ENCODE results near the gene ZNF513.

Gene ZNF513

GRCh38 chr2:27379836-27380625, 503 bp downstream of the ZNF513 start:
- no peak for DNase-seq

DNA sequence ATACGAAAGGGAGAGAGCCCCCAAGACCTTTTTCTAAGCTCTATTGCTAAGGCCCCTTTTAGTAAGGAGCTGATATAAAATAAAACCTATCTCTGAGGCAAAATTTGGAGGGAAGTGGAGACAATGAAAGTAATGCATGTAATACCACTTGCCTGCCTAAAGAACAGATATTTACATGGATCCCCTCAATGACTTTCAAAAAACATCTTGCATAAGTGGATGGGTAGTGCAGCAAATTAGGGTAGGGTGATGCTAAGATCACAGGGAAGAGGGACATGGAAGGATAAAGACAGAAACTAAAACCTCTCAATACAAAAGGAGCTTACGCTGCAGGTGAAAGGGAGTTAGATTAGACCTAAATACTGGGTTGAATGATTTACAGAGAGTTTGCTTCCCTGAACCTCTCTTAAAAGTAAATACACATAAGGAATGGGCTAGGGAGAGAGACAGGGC, 1.1 kb downstream of the ZNF513 start:
- DNase-seq = no peak

DNA sequence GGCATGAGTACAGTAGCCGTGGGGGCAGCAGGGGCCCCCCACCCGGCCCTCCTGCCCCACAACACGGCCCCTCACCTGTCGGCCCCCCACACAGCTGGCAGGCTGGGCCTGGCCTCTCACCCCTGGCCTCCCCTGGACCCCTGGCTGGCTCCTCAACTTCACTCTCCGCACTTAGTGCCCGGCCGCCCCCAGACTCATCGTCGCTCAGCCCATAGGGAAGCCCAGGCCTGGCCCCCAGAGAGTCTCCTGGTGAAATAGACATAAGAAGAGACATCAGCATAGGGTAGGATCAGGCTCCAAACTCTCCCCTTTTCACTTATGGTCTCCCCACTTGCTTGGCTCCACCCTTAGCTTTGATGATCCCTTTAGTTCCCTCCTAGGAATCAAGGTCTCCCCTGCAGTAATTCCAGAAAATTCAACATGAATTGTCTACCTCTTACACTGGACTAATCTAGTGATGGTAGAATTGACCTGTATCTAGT, 1.7 kb downstream of the ZNF513 start:
- no peak for DNase-seq

DNA sequence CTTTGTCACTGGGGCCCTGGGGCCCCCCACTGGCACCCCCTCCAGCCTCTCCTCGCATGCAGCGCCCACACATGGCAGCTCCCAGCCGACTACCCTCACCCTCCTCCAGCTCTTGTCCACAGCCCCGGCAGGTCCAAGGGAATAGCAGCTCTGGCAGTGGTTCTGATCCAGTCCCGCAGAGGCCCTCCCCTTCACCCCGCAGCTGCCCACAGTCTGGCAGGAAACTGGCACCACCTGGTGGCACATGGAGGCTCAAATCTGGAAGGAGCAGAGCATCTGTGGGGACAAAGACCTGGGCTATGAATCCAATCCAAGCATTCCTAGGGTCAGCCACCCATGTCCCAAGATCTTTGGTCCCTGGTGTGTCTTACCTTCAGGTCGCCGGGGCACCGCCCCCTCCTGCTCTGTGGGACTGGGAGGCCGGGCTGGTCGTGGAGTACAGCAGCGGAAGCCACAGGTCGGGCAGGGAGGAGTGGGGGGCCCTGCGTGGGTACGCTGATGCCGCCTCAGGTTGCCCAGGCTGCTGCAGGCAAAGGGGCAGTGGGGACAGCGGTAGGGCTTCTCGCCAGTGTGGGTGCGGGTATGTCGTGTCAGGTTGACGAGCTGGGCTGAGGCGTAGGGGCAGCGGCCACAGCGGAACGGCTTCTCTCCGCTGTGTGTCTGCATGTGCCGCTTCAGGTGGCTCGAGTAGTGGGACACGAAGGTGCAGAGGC, 2.3 kb downstream of the ZNF513 start:
- peak; percentile 16 for DNase-seq

DNA sequence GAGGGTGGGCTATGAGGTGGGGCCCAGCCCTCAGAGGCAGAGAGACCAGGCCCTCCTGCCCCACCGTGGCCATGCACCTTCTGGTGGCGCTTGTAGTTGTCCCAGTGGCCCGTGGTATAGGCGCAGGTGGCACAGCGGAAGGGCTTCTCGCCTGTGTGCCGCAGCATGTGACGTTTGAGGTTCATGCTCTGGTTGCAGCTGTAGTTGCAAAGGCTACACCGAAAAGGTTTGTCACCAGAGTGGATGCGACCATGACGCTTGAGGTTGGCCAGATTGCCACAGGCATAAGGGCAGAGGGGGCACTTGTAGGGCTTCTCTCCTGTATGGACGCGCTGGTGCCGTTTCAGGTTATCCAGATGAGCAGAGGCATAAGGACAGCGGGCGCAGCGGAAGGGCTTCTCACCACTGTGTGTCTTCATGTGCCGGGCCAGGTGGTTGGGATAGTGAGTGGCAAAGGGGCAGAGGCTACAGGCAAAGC, 2.9 kb downstream of the ZNF513 start:
- no peak for DNase-seq

GRCh38 chr2:27376866-27377617, 3.5 kb downstream of the ZNF513 start:
- DNase-seq = no peak

GRCh38 chr2:27376151-27376865, 4.2 kb downstream of the ZNF513 start:
- DNase-seq = no peak

- no peak for DNase-seq
These were observed 4.9 kb downstream of the ZNF513 start for GRCh38 chr2:27375513-27376099.

DNA sequence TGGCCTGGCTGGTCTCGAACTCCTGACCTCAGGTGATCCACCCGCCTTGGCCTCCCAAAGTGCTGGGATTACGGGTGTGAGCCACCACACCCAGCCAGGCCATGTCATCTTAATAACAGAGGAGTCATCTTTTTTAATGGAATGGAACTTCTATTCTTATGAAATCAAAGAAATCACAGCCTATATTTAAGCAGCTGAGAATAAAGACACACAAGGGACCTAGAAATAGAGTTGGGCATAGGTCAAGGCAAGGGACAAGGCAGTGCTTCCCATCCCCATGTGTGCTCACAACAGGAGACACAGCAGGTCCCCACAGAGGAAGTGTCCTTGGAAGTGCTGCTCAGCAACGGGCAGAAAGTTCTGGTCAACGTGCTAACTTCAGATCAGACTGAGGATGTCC, 7.0 kb downstream of the ZNF513 start:
- no peak for DNase-seq

- no peak for DNase-seq
These were observed 7.6 kb downstream of the ZNF513 start for GRCh38 chr2:27372937-27373336.

DNA sequence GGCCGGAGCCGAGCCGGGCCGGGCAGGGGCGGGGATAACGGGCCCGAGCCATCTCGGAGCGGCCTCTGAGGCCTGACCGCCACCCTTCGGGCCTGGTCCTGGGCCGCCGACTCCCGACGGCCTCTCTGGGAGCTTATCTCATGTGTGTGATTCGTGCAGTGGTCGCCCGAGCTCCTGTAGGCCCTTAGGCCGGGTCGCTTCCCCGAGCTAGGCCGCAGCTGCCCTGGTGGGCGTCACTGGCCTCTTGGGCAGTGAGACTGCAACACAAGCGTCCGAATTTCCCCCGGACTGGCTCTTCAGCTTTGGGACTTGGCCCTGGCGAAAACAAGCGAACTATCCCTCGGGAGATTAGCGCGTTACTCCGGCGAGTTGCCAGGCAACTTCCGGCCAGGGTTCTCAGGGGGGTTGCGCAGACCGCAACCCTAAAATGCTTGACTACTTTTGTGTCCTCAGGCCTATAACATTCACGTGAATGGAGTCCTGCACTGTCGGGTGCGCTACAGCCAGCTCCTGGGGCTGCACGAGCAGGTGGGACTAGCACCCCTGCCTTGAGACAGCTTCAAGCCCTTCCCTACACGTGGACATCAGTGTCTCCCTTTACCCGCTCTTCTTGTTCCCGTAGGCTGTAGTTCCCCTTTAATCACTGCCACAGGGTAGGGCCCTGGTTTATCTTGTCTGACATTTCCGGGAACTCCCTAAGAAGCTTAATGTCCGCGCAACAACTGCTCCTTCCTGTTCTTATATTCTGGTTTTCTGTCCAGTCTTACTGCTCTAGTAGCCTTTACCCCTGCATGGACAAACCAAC, 9.5 kb downstream of the ZNF513 start:
- DNase-seq = peak; percentile 26

DNA sequence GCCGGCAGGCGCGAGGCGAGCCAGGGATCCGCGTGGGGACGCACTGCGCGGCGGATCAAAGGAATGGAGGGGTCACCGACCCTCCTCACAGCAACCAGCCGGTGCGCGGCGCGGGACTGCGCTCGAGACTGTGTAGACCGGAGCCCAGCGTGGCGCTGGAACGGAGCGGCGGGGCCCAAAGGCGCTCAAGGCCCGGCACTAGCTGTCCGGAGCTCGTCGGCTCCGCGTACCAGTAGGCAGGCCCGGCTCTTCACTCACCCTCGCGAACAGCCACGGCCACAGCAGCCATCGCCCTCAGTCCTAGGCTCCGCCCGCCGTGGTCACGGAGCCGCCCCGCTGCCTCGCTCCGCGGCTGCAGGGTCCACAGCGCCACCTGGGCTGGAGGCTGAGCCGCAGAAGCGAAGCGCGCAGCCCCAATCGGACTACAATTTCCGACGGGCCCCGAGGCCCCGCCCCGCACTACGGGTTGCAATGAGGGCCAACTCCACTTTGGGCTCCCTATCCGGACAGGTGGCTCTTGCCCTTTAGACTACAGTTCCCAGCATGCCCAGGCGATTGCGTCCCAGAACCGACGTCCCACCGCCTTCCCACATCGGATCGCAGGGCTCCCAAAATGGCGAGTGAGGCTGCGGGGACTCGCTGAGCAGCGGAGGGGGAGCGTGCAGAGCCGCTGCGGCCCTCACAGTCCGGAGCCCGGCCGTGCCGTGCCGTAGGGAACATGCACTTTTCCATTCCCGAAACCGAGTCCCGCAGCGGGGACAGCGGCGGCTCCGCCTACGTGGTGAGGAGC, 10.3 kb downstream of the ZNF513 start, which contains the start of the genes EIF2B4 and SNX17:
Gene EIF2B4, minus strand, starts transcription at position 313 of the 790 bp plus-strand sequence. Its CDS starts 24 bp downstream, at position 289.
Gene SNX17, plus strand, starts transcription at position 591 of the 790 bp plus-strand sequence. Its CDS starts 128 bp downstream, at position 719.
- DNase-seq = peak; percentile 99

DNA sequence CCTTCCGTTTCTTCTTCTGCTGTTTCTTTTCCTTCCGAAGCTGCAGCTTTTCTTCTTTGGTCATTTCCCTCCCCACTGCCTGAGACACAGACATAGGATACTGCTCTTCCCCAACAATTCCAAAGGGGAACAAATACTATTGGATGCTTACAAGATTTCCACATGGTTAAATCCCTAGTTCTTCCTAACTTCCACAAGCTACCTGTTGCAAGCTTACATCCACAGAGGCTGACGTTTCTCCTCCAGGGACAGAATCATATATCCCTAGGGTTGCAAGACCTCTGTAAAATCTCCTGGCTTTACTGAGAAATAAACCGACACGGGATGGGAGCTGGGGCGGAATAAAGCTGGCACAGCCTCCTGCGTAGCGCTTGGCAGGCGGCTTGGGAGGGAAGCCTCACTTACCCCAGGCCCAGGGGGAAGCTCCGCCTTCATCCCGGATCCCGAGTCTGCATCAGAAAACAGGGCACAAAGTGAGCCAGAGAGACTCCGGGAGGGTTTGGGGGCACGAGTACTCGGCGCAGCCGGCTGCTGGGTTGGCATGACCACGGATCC, 11.0 kb downstream of the ZNF513 start:
- DNase-seq = no peak

DNA sequence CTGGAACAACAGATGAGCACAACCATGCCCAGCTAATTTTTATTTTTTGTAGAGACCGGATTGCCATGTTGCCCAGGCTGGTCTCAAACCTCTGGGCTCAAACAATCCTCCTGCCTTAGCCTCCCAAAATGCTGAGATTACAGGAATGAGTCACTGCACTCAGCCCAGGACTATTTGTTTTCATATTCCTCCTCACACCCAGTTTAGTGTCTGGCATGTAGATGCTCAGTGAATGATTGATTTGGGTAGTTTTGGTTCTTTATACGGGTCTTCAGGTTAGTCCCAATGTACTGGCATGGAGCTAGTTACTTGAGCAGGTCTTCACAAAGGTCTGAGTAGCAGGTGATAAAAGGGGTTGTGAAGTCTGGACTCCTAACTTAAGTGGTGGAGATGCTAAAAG, 16.6 kb downstream of the ZNF513 start:
- no peak for DNase-seq

GRCh38 chr2:27362678-27363420, 17.7 kb downstream of the ZNF513 start:
- DNase-seq = no peak

- peak; percentile 90 for DNase-seq
These were observed 24.0 kb downstream of the ZNF513 start, which contains the start of gene GTF3C2 for GRCh38 chr2:27356382-27357181. Gene GTF3C2 (minus strand): TSS chr2:27356764. CDS start chr2:27343554, 13,210 bp downstream.

DNA sequence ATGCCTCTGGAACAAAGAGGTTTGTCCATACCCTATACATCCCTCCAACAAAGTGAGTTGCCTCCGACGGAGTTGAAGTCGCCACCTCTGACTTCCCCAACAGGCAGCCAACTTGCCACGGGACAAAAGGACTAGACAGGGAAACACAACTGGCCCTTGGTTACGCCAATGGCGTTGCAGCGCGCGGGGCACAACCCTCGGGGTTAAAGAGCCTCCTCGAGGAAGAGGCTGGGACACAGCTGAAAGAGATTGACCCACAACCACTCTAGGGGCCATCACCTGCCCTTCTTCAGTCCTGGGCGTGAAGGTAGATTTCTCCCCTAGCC, 24.5 kb downstream of the ZNF513 start:
- DNase-seq = no peak

DNA sequence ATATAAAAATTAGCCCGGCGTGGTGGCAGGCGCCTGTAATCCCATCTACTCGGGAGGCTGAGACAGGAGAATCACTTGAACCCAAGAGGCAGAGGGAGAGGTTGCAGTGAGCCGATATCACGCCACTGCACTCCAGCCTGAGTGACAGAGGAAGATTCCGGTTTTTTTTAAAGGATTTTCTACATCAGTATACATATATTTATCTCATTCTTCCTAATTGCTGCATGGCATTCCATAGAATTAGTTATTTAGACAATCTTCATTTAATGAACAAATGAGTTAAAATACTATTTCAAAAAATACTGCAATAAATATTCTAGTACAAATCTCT, 26.0 kb downstream of the ZNF513 start:
- DNase-seq = no peak
